HG03432 (cell line): Measurements from ENCODE around the gene SHISA8.
A peak's percentile ranks its signal among the peaks of the same experiment; 100 is the strongest.

Source experiments
- ATAC-seq: cut with Tn5 transposase; IDR thresholded peaks from one replicate; pipeline ENCODE4 v1.9.1; 2021; ENCODE audit warnings: mild to moderate bottlenecking, moderate library complexity; ENCODE audit not compliant: unreplicated experiment

The SHISA8 gene

DNA sequence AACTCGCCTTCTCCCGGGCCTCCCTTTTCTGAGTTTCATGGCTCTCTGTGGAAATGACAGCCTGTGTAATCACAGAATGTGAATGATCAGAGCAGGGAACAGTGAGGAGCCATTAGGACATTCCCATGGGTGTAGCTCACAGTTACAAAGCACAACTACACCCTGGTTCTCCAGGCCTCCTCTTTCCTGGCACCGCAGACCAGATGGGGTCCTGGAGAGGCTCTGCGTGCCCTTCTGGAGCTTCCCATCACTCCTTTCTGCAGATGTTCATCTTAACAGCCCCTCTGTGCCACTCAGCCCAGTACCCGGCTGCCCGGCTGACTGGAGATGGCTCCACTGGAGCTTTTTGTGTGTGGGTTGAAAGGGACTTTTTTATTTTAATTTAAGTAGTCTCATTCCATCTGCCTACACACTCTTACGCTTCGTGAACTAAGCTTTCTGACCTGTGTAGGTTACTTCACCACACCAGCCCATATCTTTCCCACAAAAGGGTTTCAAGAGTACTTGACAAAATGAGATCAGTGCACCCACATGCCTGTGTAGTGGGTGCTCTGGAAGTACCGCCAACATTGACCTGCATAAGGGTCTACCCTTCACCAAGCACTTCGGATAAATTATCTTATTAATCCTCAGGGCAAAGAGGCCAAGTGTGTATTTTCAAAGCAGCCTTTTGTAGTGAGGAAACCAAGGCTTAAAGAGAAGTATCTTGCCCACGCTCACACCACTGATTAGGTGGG is 52.2 kb downstream of the SHISA8 start:
- ATAC-seq, result peak; percentile 63

DNA sequence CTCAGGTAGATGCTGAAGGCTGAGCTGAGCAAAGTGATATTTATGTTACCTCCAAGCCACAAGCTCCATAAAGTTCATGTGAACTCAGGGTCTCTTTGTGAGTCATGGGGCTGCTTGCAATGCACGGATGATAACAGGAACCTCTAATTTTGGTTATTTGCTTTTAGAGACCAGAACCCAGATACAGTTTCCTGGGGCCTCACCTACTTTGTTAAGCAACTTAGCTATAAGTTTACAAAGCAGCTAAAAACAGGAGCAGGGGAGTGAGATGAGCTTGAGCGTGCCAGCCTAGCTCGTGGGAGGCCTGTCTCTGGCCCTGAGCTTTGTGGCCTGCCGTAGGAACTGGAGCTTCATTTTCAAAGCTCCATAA is 52.7 kb downstream of the SHISA8 start:
- ATAC-seq, result peak; percentile 53
